ENCODE measurements around the gene THBS1. TPM values are rescaled to one million over a fixed set of nuclear protein-coding genes. Genes with fewer than 3 reads are reported as not detected.

The THBS1 gene
- total and polyA plus RNA-seq, 2 donors from 2014 or later: 26.4 to 377 TPM

GRCh38 chr15:39538936-39539335, 41.9 kb upstream of the THBS1 start:
- FAIRE-seq: no peak
- H3K4me3 ChIP-seq (ENCODE audit: low read length in 3 of 3): no peak overlapping the region
- H3K4me1 ChIP-seq (ENCODE audit: control insufficient read depth in 2 of 3, insufficient read depth in 2 of 3, low read depth in 1 of 3, low read length in 3 of 3): peaks cover 0 to 2% (median 0%) of the 10 kb centered on the region in 3 donors
- no peaks in the 10 kb centered on the region for H3K9me3 ChIP-seq (ENCODE audit: control insufficient read depth in 2 of 3, insufficient read depth in 1 of 3, low read length in 3 of 3)
- H3K27me3 ChIP-seq (ENCODE audit: control insufficient read depth, insufficient read depth, low read length): no peaks in the 10 kb centered on the region
- H3K27ac ChIP-seq (ENCODE audit: low read depth in 2 of 2, low read length in 2 of 2): no peak overlapping the region
- no peak for TF ChIP-seq CTCF (IDR thresholded peaks at IDR 0.05; ENCODE audit: borderline replicate concordance, extremely low read depth, insufficient read depth)
- intact Hi-C loops (cut with DNase I): no loop called here
- no peak for DNase-seq
- H3K36me3 ChIP-seq (ENCODE audit: control insufficient read depth in 2 of 3, insufficient read depth in 3 of 3, low read length in 3 of 3): no peaks in the 10 kb centered on the region
- no peak overlapping the region for H3K9ac ChIP-seq (ENCODE audit: low read length in 3 of 3)

- Histone ChIP-seq H3K36me3 (ENCODE audit: control insufficient read depth in 2 of 3, insufficient read depth in 3 of 3, low read length in 3 of 3) (no peaks in the 10 kb centered on the region), H3K27ac (ENCODE audit: low read depth in 2 of 2, low read length in 2 of 2) (no peak overlapping the region), H3K9me3 (ENCODE audit: control insufficient read depth in 2 of 3, insufficient read depth in 1 of 3, low read length in 3 of 3) (no peaks in the 10 kb centered on the region), H3K4me3 (ENCODE audit: low read length in 3 of 3) (no peak overlapping the region), H3K9ac (ENCODE audit: low read length in 3 of 3) (no peak overlapping the region), H3K27me3 (ENCODE audit: control insufficient read depth, insufficient read depth, low read length) (no peaks in the 10 kb centered on the region), H3K4me1 (ENCODE audit: control insufficient read depth in 2 of 3, insufficient read depth in 2 of 3, low read depth in 1 of 3, low read length in 3 of 3) (peaks cover 0 to 2% (median 0%) of the 10 kb centered on the region in 3 donors)
- TF ChIP-seq CTCF (IDR thresholded peaks at IDR 0.05; ENCODE audit: borderline replicate concordance, extremely low read depth, insufficient read depth): no peak
- DNase-seq (no peak), FAIRE-seq (no peak)
- intact Hi-C loops (cut with DNase I): no loop called here
Observed at GRCh38 chr15:39539466-39539865, 41.4 kb upstream of the THBS1 start.

GRCh38 chr15:39539973-39540558, 40.8 kb upstream of the THBS1 start:
- no peaks in the 10 kb centered on the region for H3K27me3 ChIP-seq (ENCODE audit: control insufficient read depth, insufficient read depth, low read length)
- no peak overlapping the region for H3K27ac ChIP-seq (ENCODE audit: low read depth in 2 of 2, low read length in 2 of 2)
- no peak overlapping the region for H3K9ac ChIP-seq (ENCODE audit: low read length in 3 of 3)
- DNase-seq: no peak
- H3K9me3 ChIP-seq (ENCODE audit: control insufficient read depth in 2 of 3, insufficient read depth in 1 of 3, low read length in 3 of 3): peaks cover 0 to 3% (median 0%) of the 10 kb centered on the region in 3 donors
- FAIRE-seq: no peak
- no peak for TF ChIP-seq CTCF (IDR thresholded peaks at IDR 0.05; ENCODE audit: borderline replicate concordance, extremely low read depth, insufficient read depth)
- no peaks in the 10 kb centered on the region for H3K36me3 ChIP-seq (ENCODE audit: control insufficient read depth in 2 of 3, insufficient read depth in 3 of 3, low read length in 3 of 3)
- intact Hi-C loops (cut with DNase I): no loop called here
- H3K4me3 ChIP-seq (ENCODE audit: low read length in 3 of 3): no peak overlapping the region
- H3K4me1 ChIP-seq (ENCODE audit: control insufficient read depth in 2 of 3, insufficient read depth in 2 of 3, low read depth in 1 of 3, low read length in 3 of 3): peaks cover 0 to 2% (median 0%) of the 10 kb centered on the region in 3 donors

Measured in kidney (tissue), 14 donors.